ENCODE data around the gene CACNA2D1.
A peak's percentile ranks its signal among the peaks of the same experiment; 100 is the strongest.

CACNA2D1 gene

GRCh38 chr7:82081644-82082224 lies 361.8 kb downstream of the CACNA2D1 start:
- no peak for DNase-seq

- DNase-seq: no peak
These were observed 363.2 kb downstream of the CACNA2D1 start for GRCh38 chr7:82080254-82080927.

- no peak for DNase-seq
These were observed 364.1 kb downstream of the CACNA2D1 start for GRCh38 chr7:82079527-82079926.

- DNase-seq: no peak
These were observed 364.8 kb downstream of the CACNA2D1 start for GRCh38 chr7:82078807-82079206.

GRCh38 chr7:82071468-82071867 lies 372.1 kb downstream of the CACNA2D1 start:
- no peak for DNase-seq

GRCh38 chr7:82067628-82068264 lies 375.8 kb downstream of the CACNA2D1 start:
- no peak for DNase-seq

- DNase-seq: no peak
These were observed 386.1 kb downstream of the CACNA2D1 start for GRCh38 chr7:82057476-82057875.

GRCh38 chr7:82056282-82056681 lies 387.3 kb downstream of the CACNA2D1 start:
- DNase-seq: no peak

- DNase-seq: no peak
These were observed 389.0 kb downstream of the CACNA2D1 start for GRCh38 chr7:82054544-82054943.

GRCh38 chr7:82053453-82054032 lies 390.0 kb downstream of the CACNA2D1 start:
- no peak for DNase-seq

- peak; percentile 12 for DNase-seq
These were observed 392.0 kb downstream of the CACNA2D1 start for GRCh38 chr7:82051601-82052000.

- no peak for DNase-seq
These were observed 392.8 kb downstream of the CACNA2D1 start for GRCh38 chr7:82050792-82051191.

- no peak for DNase-seq
These were observed 393.6 kb downstream of the CACNA2D1 start for GRCh38 chr7:82049891-82050533.

GRCh38 chr7:82049442-82049841 lies 394.1 kb downstream of the CACNA2D1 start:
- DNase-seq: no peak

GRCh38 chr7:82044497-82045080 lies 399.0 kb downstream of the CACNA2D1 start:
- peak; percentile 70 for DNase-seq

GRCh38 chr7:82039621-82040020 lies 404.0 kb downstream of the CACNA2D1 start:
- DNase-seq: no peak

- DNase-seq: no peak
These were observed 407.3 kb downstream of the CACNA2D1 start for GRCh38 chr7:82036146-82036886.

GRCh38 chr7:82035456-82035855 lies 408.1 kb downstream of the CACNA2D1 start:
- no peak for DNase-seq

- no peak for DNase-seq
These were observed 410.7 kb downstream of the CACNA2D1 start for GRCh38 chr7:82032901-82033300.

GRCh38 chr7:82029236-82029913 lies 414.2 kb downstream of the CACNA2D1 start:
- DNase-seq: no peak

GRCh38 chr7:82028097-82028496 lies 415.5 kb downstream of the CACNA2D1 start:
- DNase-seq: no peak

GRCh38 chr7:82021713-82022112 lies 421.9 kb downstream of the CACNA2D1 start:
- DNase-seq: no peak
